ENCODE measurements around the gene TTL. TPM values are rescaled to one million over a fixed set of nuclear protein-coding genes. Genes with fewer than 3 reads are reported as not detected.
A peak's percentile ranks its signal among the peaks of the same experiment; 100 is the strongest.
"Not testable (repeated sequence)": the region's sequence is repeated elsewhere in the genome, so short reads cannot be mapped to it uniquely, and the experiment has no call there.

Gene TTL
- total RNA-seq, 6 donors from 2014 or later: 11.5 to 45.4 (median 27.8) TPM

DNA sequence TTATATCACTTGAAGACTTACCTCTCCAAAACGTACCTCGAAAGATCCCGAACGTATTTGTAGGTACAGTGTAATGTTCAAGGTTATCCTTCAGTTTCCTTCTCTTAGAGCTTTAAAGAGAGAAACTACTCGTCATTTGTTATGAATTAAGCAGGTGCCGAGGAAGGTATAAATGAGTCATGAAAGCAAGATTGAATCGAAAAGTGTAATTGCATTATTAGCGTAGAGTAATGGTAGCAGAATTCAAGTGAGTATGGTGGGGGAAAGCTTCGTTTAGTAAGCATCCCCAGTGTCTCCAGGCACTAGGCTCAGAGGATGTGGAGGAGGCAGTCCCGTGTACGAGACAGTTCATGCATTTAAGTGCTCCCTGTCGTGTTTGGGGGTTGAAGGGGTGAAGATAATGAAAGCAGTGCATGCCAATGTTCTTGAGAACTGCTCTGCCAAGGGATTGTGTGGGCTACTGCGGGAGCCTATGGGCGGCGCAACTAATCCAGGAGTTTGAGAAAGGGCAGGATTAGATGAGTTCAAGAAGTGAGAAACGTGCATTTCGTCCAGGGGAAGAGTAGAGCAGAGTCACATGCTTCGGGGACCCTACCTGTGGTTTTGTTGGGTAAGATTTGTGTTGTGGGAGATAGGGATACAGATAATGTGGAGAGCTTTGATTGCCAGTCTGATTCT, 61.2 kb downstream of the TTL start:
- Histone ChIP-seq H3K9me3 (no peaks in the 10 kb centered on the region), H3K4me1 (peaks cover 17 to 31% (median 20%) of the 10 kb centered on the region in 4 donors), H3K36me3 (peaks cover 0 to 13% (median 3%) of the 10 kb centered on the region in 4 donors), H3K27ac (peak overlapping the region in 2 of 4 donors; percentile 86 to 93), H3K27me3 (no peaks in the 10 kb centered on the region), H3K4me3 (peak overlapping the region; percentile 76 to 99 (median 97))
- ATAC-seq (ENCODE audit: low FRiP score in 2 of 2) (no peak), DNase-seq (no peak)
- 6% methylated on average over 18 of the region's 18 CpGs for WGBS, 2 donors
- TF ChIP-seq POLR2AphosphoS5 (IDR thresholded peaks at IDR 0.05) (no peak), POLR2A (IDR thresholded peaks at IDR 0.05) (no peak), EP300 (IDR thresholded peaks at IDR 0.05) (no peak)
- TF ChIP-seq, protein P1, sequence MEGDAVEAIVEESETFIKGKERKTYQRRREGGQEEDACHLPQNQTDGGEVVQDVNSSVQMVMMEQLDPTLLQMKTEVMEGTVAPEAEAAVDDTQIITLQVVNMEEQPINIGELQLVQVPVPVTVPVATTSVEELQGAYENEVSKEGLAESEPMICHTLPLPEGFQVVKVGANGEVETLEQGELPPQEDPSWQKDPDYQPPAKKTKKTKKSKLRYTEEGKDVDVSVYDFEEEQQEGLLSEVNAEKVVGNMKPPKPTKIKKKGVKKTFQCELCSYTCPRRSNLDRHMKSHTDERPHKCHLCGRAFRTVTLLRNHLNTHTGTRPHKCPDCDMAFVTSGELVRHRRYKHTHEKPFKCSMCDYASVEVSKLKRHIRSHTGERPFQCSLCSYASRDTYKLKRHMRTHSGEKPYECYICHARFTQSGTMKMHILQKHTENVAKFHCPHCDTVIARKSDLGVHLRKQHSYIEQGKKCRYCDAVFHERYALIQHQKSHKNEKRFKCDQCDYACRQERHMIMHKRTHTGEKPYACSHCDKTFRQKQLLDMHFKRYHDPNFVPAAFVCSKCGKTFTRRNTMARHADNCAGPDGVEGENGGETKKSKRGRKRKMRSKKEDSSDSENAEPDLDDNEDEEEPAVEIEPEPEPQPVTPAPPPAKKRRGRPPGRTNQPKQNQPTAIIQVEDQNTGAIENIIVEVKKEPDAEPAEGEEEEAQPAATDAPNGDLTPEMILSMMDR (IDR thresholded peaks at IDR 0.05): no peak

DNA sequence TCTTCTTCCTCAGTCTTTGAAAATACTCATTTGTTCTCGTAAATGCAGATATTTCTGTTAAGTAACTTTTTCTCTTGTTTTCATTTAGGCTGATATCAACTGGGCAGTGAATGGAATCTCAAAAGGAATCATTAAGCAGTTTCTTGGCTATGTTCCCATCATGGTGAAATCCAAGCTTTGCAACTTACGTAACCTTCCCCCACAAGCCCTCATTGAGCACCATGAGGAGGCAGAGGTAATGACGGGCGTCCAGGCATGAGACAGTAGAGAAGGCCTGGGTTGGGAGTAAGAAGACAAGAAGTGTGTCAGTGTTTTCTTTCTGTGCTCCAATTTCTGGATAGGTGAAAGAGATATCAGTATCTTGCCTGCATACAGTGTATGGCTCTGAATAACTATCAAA, 65.4 kb downstream of the TTL start:
- Histone ChIP-seq H3K4me3 (no peak overlapping the region), H3K4me1 (peaks cover 14 to 22% (median 19%) of the 10 kb centered on the region in 4 donors), H3K27ac (peak overlapping the region in 1 of 4 donors; percentile 13), H3K36me3 (peaks cover 8 to 54% (median 22%) of the 10 kb centered on the region in 4 donors), H3K27me3 (no peaks in the 10 kb centered on the region), H3K9me3 (no peaks in the 10 kb centered on the region)
- DNase-seq (peak in 1 of 2 donors; percentile 64), ATAC-seq (ENCODE audit: low FRiP score in 2 of 2) (peak in 1 of 2 donors; percentile 32)
- TF ChIP-seq EP300 (IDR thresholded peaks at IDR 0.05) (no peak), POLR2AphosphoS5 (IDR thresholded peaks at IDR 0.05) (peak; percentile 15 to 28), POLR2A (IDR thresholded peaks at IDR 0.05) (no peak)
- TF ChIP-seq, protein P1 (IDR thresholded peaks at IDR 0.05): no peak
- 46 to 51% methylated on average over 4 of the region's 4 CpGs for WGBS, 2 donors

DNA sequence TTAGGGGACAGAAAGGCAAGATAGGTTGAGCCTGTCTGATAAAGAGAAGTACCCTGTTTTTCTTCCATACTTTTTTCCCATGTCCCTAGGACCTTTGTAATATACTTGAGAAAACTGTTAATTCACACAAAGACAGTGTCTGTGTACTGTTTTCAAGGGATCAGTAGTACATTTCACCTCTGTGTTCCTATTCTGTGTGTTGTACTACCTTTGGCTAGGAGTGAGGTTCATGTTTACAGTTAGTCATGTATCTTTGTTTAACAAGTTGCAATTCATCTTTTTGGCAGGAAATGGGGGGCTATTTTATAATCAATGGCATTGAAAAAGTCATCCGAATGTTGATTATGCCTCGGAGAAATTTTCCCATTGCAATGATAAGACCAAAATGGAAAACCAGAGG, 67.0 kb downstream of the TTL start:
- TF ChIP-seq EP300 (IDR thresholded peaks at IDR 0.05) (no peak), POLR2A (IDR thresholded peaks at IDR 0.05) (no peak), POLR2AphosphoS5 (IDR thresholded peaks at IDR 0.05) (no peak)
- TF ChIP-seq, protein P1 (IDR thresholded peaks at IDR 0.05): no peak
- DNase-seq: no peak

DNA sequence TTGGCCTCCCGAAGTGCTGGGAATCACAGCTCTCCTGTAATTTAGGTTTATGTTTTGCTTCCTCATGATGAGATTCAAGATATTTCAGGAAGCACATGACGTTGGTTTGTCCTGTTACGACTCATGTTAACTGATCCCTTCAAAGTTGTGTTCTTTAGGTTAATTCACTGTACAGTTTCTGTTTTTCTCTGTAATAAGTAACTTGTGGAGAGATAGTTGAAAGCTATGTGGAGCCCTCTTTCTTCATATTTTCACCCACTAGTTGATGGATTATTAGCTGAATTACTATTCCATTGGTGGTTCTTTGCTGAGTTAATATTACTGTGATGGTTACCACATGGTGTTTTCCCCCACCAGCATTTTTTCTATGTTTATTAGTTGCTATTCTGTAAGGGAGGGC, 84.1 kb downstream of the TTL start:
- H3K27ac ChIP-seq: no peak overlapping the region
- H3K4me3 ChIP-seq: no peak overlapping the region
- H3K27me3 ChIP-seq: no peaks in the 10 kb centered on the region
- H3K9me3 ChIP-seq: no peaks in the 10 kb centered on the region
- 67 to 77% methylated on average over 3 of the region's 3 CpGs for WGBS, 2 donors
- ATAC-seq (ENCODE audit: low FRiP score in 2 of 2): no peak
- DNase-seq: no peak
- H3K36me3 ChIP-seq: peaks cover 31 to 96% (median 54%) of the 10 kb centered on the region in 4 donors
- TF ChIP-seq, protein P1 (IDR thresholded peaks at IDR 0.05): no peak
- TF ChIP-seq POLR2AphosphoS5 (IDR thresholded peaks at IDR 0.05): no peak
- H3K4me1 ChIP-seq: no peaks in the 10 kb centered on the region

More for the DNA sequence above, 67.0 kb downstream of the TTL start:
- Histone ChIP-seq H3K4me3 (no peak overlapping the region), H3K4me1 (peaks cover 5 to 11% (median 6%) of the 10 kb centered on the region in 4 donors), H3K27me3 (no peaks in the 10 kb centered on the region), H3K27ac (no peak overlapping the region), H3K9me3 (no peaks in the 10 kb centered on the region), H3K36me3 (peaks cover 8 to 71% (median 39%) of the 10 kb centered on the region in 4 donors)
- no peak for ATAC-seq (ENCODE audit: low FRiP score in 2 of 2)
- WGBS, 2 donors: 94% methylated on average over 2 of the region's 2 CpGs

DNA sequence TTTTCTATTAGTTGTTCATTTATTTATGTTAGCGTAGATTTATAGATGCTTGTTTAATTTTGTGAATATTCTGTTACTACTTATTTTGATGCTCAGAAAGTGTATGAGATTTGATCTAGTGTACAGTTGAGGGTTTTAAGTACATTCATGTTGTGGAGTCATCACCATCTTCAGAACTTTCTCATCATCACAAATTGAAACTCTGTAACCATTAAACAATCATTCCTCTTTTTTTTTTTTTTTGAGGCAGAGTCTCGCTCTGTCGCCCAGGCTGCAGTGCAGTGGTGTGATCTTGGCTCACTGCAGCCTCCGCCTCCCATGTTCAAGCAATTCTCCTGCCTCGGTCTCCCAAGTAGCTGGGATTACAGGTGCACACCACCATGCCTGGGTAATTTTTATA, 84.6 kb downstream of the TTL start:
- not testable (repeated sequence) for DNase-seq; H3K4me3 ChIP-seq; ATAC-seq (ENCODE audit: low FRiP score in 2 of 2); H3K9me3 ChIP-seq; H3K27ac ChIP-seq; H3K27me3 ChIP-seq; H3K4me1 ChIP-seq
- H3K36me3 ChIP-seq: peaks cover 28 to 96% (median 51%) of the 10 kb centered on the region in 4 donors
- 96 to 99% methylated on average over 5 of the region's 5 CpGs for WGBS, 2 donors

Measured in upper lobe of left lung (tissue), 6 donors.